Mucosa of rectum (tissue), 2 donors: ENCODE measurements around the gene ANKS1A.
A peak's percentile ranks its signal among the peaks of the same experiment; 100 is the strongest.
"Not testable (repeated sequence)": the region's sequence is repeated elsewhere in the genome, so short reads cannot be mapped to it uniquely, and the experiment has no call there.

ENCODE experiments used
- H3K27ac ChIP-seq, 2 donors: one replicate each; pipeline ENCODE4 v1.7.0; 2013; ENCODE audit warnings: inconsistent platforms in 2 of 2, low read depth in 2 of 2, low read length in 2 of 2
- H3K27me3 ChIP-seq, 2 donors: one replicate each; pipeline ENCODE4 v1.7.0; 2013; ENCODE audit warnings: low read length in 2 of 2; ENCODE audit not compliant: control insufficient read depth in 2 of 2, insufficient read depth in 2 of 2
- H3K36me3 ChIP-seq, 2 donors: one replicate each; pipeline ENCODE4 v1.7.0; 2013; ENCODE audit warnings: low read length in 2 of 2; ENCODE audit not compliant: control insufficient read depth in 2 of 2, insufficient read depth in 2 of 2
- H3K4me1 ChIP-seq, 2 donors: one replicate each; pipeline ENCODE4 v1.7.0; 2013; ENCODE audit warnings: low read length in 2 of 2, mild to moderate bottlenecking in 1 of 2; ENCODE audit not compliant: control insufficient read depth in 2 of 2, insufficient read depth in 2 of 2
- H3K4me3 ChIP-seq, 2 donors: one replicate each; pipeline ENCODE4 v1.7.0; 2013; ENCODE audit warnings: low read length in 2 of 2
- H3K9ac ChIP-seq, 2 donors: one replicate each; pipeline ENCODE4 v1.7.0; 2013; ENCODE audit warnings: low read length in 2 of 2, low read depth in 1 of 2, mild to moderate bottlenecking in 1 of 2
- H3K9me3 ChIP-seq, 2 donors: one replicate each; pipeline ENCODE4 v1.7.0; 2013; ENCODE audit warnings: low read length in 2 of 2; ENCODE audit not compliant: control insufficient read depth in 2 of 2
- donor health status: healthy.
- donor health status: Normal muscosa, but diverticular disease.

The ANKS1A gene

GRCh38 chr6:35001349-35001748 is 112.3 kb downstream of the ANKS1A start:
- not testable (repeated sequence) for H3K9me3 ChIP-seq, H3K36me3 ChIP-seq, H3K9ac ChIP-seq, H3K4me1 ChIP-seq, H3K4me3 ChIP-seq, H3K27me3 ChIP-seq, H3K27ac ChIP-seq

GRCh38 chr6:35003886-35004530 is 115.0 kb downstream of the ANKS1A start:
- H3K36me3 ChIP-seq, H3K9me3 ChIP-seq, H3K4me1 ChIP-seq, H3K27ac ChIP-seq, H3K27me3 ChIP-seq, H3K9ac ChIP-seq, H3K4me3 ChIP-seq: not testable (repeated sequence)

- H3K27me3 ChIP-seq, result no peaks in the 10 kb centered on the region
- H3K27ac ChIP-seq, result no peak overlapping the region
- H3K4me3 ChIP-seq, result no peak overlapping the region
- no peaks in the 10 kb centered on the region for H3K9me3 ChIP-seq
- no peak overlapping the region for H3K9ac ChIP-seq
- no peaks in the 10 kb centered on the region for H3K4me1 ChIP-seq
- no peaks in the 10 kb centered on the region for H3K36me3 ChIP-seq
Observed at GRCh38 chr6:35007016-35007415, 118.0 kb downstream of the ANKS1A start.

- Histone ChIP-seq H3K9ac (no peak overlapping the region), H3K27ac (no peak overlapping the region)
Observed at GRCh38 chr6:35008858-35009257, 119.8 kb downstream of the ANKS1A start.

GRCh38 chr6:35011096-35012041 is 122.3 kb downstream of the ANKS1A start:
- no peak overlapping the region for H3K27ac ChIP-seq
- H3K4me3 ChIP-seq, result no peak overlapping the region
- H3K4me1 ChIP-seq, result peaks cover 3 to 6% of the 10 kb centered on the region in 2 donors
- no peaks in the 10 kb centered on the region for H3K36me3 ChIP-seq
- H3K9me3 ChIP-seq, result no peaks in the 10 kb centered on the region
- H3K27me3 ChIP-seq, result no peaks in the 10 kb centered on the region
- H3K9ac ChIP-seq, result no peak overlapping the region

More at GRCh38 chr6:35008858-35009257, 119.8 kb downstream of the ANKS1A start:
- Histone ChIP-seq H3K4me1 (no peaks in the 10 kb centered on the region), H3K9me3 (no peaks in the 10 kb centered on the region), H3K4me3 (no peak overlapping the region), H3K27me3 (no peaks in the 10 kb centered on the region), H3K36me3 (no peaks in the 10 kb centered on the region)

DNA sequence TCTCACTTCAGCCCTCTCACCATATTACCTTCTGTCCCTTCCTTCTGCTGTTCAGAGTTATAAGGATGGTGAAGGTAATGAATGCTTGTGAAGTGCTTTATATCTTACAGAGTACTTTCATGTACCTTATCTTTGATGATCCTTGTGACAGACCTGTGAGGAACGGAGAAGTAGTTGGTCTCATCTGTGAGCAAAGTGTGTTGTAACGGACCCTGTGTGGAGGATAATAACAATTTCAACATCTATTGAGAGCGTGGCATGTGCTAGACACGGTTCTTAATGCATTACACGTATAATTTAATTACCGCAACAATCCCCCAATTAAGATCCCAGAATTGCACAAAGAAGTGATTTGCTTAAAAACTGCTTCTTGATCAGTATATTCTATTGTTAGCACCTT is 124.6 kb downstream of the ANKS1A start:
- Histone ChIP-seq H3K4me3 (no peak overlapping the region), H3K36me3 (peaks cover 6 to 9% of the 10 kb centered on the region in 2 donors), H3K27ac (no peak overlapping the region), H3K9me3 (no peaks in the 10 kb centered on the region), H3K27me3 (no peaks in the 10 kb centered on the region), H3K4me1 (peaks cover 3 to 8% of the 10 kb centered on the region in 2 donors), H3K9ac (no peak overlapping the region)

- no peaks in the 10 kb centered on the region for H3K27me3 ChIP-seq
- no peak overlapping the region for H3K4me3 ChIP-seq
- H3K9ac ChIP-seq, result no peak overlapping the region
- no peaks in the 10 kb centered on the region for H3K9me3 ChIP-seq
- peaks cover 6 to 9% of the 10 kb centered on the region in 2 donors for H3K36me3 ChIP-seq
- H3K27ac ChIP-seq, result no peak overlapping the region
- H3K4me1 ChIP-seq, result peaks cover 3 to 8% of the 10 kb centered on the region in 2 donors
Observed at GRCh38 chr6:35014341-35014740, 125.3 kb downstream of the ANKS1A start.

- Histone ChIP-seq H3K9ac (no peak overlapping the region), H3K4me1 (peaks cover 3 to 8% of the 10 kb centered on the region in 2 donors), H3K27ac (no peak overlapping the region), H3K9me3 (no peaks in the 10 kb centered on the region), H3K4me3 (no peak overlapping the region), H3K27me3 (no peaks in the 10 kb centered on the region), H3K36me3 (peaks cover 6 to 9% of the 10 kb centered on the region in 2 donors)
Observed at GRCh38 chr6:35014786-35015185, 125.7 kb downstream of the ANKS1A start.

GRCh38 chr6:35015476-35015875 is 126.4 kb downstream of the ANKS1A start:
- H3K4me3 ChIP-seq, result no peak overlapping the region
- no peaks in the 10 kb centered on the region for H3K9me3 ChIP-seq
- peaks cover 6 to 9% of the 10 kb centered on the region in 2 donors for H3K36me3 ChIP-seq
- peak overlapping the region in 1 of 2 donors; percentile 44 for H3K27ac ChIP-seq
- H3K27me3 ChIP-seq, result no peaks in the 10 kb centered on the region
- H3K4me1 ChIP-seq, result peaks cover 3 to 8% of the 10 kb centered on the region in 2 donors
- no peak overlapping the region for H3K9ac ChIP-seq

DNA sequence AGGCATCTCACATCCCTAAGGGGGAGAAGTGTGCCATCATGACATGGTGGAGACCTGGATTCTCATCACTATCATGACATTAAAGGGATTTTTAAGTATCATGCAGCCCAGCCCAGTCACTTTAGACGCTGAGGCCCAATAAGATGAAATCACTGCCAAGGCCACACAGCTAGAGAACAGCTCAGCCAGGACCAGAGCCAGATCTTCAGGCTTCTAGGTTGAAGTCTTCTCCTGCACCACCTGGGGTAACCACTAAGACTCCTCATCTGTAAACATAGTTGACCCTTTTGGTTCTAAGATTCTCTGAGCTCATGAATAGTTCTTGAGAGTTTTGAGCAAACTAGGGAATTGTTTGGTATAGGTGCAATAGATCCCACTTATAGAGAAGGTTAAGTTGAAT is 126.9 kb downstream of the ANKS1A start:
- peaks cover 3 to 8% of the 10 kb centered on the region in 2 donors for H3K4me1 ChIP-seq
- H3K9ac ChIP-seq, result no peak overlapping the region
- H3K27ac ChIP-seq, result peak overlapping the region; percentile 44 to 77
- no peaks in the 10 kb centered on the region for H3K9me3 ChIP-seq
- no peaks in the 10 kb centered on the region for H3K27me3 ChIP-seq
- H3K36me3 ChIP-seq, result peaks cover 6 to 9% of the 10 kb centered on the region in 2 donors
- H3K4me3 ChIP-seq, result no peak overlapping the region
